ENCODE results near the gene SLC25A33. TPM values are rescaled to one million over a fixed set of nuclear protein-coding genes. Genes with fewer than 3 reads are reported as not detected.

The SLC25A33 gene
- total and polyA plus RNA-seq, 8 donors, result 1.1 to 2.9 (median 1.6) TPM

DNA sequence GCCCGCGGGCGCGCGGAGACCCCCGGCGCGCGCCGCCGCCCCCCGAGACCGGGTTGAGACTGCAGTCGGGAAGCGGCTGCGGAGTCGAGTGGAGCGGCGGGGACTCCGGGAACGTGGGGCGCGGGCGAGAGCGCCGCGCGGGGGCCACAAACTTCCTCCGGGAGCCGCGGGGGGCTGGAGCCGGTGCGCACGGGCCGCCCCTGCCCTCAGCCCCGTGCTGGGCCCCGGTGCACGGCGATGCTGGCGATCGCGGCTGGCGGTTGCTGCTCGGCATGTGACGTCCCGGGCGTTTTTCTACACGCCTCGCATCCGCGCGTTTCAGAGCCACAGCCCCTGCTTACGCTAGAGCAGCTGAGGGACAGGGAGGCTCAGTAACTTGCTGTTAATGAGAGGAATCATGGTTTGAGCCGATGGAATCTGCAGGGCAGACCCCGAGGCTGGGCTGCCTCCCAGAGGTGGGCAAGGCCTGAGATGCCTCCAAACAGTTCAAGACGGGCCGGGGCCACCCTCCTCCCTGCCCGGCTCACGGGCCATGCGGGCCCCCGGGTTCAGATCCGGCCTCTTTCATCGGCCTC lies 50.0 kb downstream of the SLC25A33 start:
- intact Hi-C loops (cut with DNase I), result no loop called here
- FAIRE-seq, result no peak
- Histone ChIP-seq H3K4me1 (peaks cover 0 to 11% (median 3%) of the 10 kb centered on the region in 3 donors), H3K27me3 (no peaks in the 10 kb centered on the region), H3K36me3 (no peaks in the 10 kb centered on the region), H3K27ac (peak overlapping the region in 2 of 4 donors; percentile 15 to 17), H3K4me3 (peak overlapping the region; percentile 42 to 77 (median 72)), H3K9me3 (no peaks in the 10 kb centered on the region)
- TF ChIP-seq, protein P1, sequence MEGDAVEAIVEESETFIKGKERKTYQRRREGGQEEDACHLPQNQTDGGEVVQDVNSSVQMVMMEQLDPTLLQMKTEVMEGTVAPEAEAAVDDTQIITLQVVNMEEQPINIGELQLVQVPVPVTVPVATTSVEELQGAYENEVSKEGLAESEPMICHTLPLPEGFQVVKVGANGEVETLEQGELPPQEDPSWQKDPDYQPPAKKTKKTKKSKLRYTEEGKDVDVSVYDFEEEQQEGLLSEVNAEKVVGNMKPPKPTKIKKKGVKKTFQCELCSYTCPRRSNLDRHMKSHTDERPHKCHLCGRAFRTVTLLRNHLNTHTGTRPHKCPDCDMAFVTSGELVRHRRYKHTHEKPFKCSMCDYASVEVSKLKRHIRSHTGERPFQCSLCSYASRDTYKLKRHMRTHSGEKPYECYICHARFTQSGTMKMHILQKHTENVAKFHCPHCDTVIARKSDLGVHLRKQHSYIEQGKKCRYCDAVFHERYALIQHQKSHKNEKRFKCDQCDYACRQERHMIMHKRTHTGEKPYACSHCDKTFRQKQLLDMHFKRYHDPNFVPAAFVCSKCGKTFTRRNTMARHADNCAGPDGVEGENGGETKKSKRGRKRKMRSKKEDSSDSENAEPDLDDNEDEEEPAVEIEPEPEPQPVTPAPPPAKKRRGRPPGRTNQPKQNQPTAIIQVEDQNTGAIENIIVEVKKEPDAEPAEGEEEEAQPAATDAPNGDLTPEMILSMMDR (IDR thresholded peaks at IDR 0.05), result no peak
- ATAC-seq, result peak in 2 of 4 donors; percentile 3 to 4
- DNase-seq, result peak in 2 of 6 donors; percentile 68 to 74
- WGBS, 2 donors, result 0 to 1% methylated on average over 48 to 63 of the region's 63 CpGs

DNA sequence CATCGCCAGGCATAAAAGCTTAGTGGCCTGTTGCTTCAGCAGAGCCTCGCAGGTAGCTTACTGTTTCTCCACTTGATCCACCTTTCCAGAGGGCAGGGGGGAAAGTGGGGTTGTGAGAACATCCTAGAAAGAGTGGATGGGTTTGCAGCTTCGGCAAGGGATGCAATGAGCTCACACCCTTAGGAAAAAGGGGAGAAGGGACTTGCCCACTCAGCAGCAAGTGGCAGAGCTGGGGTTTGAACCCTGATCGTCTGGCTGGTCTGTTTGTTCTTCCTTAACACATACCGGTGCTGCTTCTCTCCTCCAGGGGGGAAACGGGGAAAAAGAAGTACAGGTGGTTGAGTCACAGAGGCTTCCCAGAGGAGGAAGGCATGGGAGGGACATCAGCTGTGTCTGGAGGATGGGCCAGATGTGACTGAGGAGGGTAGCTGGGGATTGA lies 50.5 kb downstream of the SLC25A33 start:
- Histone ChIP-seq H3K4me1 (peaks cover 0 to 11% (median 3%) of the 10 kb centered on the region in 3 donors), H3K4me3 (peak overlapping the region; percentile 42 to 77 (median 72)), H3K27me3 (no peaks in the 10 kb centered on the region), H3K36me3 (no peaks in the 10 kb centered on the region), H3K27ac (peak overlapping the region in 1 of 4 donors; percentile 15), H3K9me3 (no peaks in the 10 kb centered on the region)
- intact Hi-C loops (cut with DNase I), result no loop called here
- 4 to 13% methylated on average over 6 of the region's 6 CpGs for WGBS, 2 donors
- no peak for FAIRE-seq
- DNase-seq, result no peak
- TF ChIP-seq, protein P1 (IDR thresholded peaks at IDR 0.05), result no peak
- no peak for ATAC-seq

DNA sequence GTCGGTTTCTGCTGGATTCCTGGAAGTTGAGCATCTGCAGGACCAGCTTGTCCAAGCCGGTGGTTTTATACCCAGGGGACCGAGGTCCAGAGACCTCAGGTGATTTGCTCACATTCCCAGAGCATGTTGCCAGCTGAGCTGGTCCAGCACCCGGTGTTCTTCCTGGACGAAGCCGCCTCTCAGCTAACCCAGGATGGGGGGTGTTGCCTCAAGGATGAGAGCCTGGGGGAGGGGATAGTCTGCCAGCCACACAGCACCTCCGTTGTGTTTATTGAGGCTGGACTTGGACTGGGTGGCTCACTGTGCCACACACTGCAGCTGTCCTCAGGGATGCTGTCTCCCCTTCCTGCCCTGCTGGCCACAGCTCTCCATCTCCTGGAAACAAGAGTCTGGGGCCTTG lies 50.9 kb downstream of the SLC25A33 start:
- DNase-seq, result peak in 2 of 6 donors; percentile 42 to 52
- H3K36me3 ChIP-seq, result no peaks in the 10 kb centered on the region
- TF ChIP-seq, protein P1 (IDR thresholded peaks at IDR 0.05), result no peak
- FAIRE-seq, result no peak
- no peak overlapping the region for H3K27ac ChIP-seq
- H3K4me1 ChIP-seq, result peaks cover 0 to 11% (median 3%) of the 10 kb centered on the region in 3 donors
- H3K4me3 ChIP-seq, result no peak overlapping the region
- no peaks in the 10 kb centered on the region for H3K27me3 ChIP-seq
- no peak for ATAC-seq
- WGBS, 2 donors, result 46% methylated on average over 7 of the region's 7 CpGs
- H3K9me3 ChIP-seq, result no peaks in the 10 kb centered on the region
- intact Hi-C loops (cut with DNase I), result no loop called here

DNA sequence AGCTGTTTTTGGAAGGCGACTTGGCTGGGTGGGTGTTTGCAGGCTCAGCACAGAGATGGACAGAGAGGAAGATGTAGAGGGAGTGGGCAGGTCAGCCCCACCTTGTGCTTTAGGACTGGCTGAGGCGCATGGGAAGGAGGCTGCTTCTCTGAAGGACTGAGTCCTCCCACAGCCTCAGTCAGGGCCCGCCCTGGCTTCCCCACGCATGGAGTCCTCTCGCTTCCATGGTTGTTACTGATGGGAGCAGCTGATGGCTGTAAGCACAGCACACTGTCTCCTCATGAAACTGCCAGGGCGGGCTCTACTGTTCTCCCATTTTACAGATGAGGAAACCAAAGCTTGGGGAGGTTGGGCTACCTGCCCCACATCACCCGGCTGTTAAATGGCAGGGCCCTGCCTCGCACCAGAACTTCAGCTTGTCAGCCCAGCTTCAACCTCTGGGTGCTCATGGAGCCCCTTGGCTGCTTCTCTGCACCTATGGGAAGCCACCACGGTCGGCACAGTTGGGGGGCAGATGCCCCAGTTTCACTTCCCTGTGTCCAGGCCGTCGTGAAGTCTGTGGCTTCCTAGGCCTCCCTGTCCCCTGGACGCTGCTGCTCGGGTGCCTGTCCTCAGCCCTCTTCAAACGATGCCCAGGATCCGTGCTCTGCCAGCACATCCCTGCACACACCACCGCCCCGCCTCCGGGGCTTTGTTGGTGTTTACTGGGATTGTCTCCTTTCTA lies 51.8 kb downstream of the SLC25A33 start:
- ATAC-seq (no peak), FAIRE-seq (no peak), DNase-seq (peak in 2 of 6 donors; percentile 55 to 60)
- H3K9me3 ChIP-seq, result no peaks in the 10 kb centered on the region
- TF ChIP-seq, protein P1 (IDR thresholded peaks at IDR 0.05), result no peak
- no peaks in the 10 kb centered on the region for H3K27me3 ChIP-seq
- intact Hi-C loops (cut with DNase I), result no loop called here
- H3K4me1 ChIP-seq, result peaks cover 0 to 11% (median 3%) of the 10 kb centered on the region in 3 donors
- H3K4me3 ChIP-seq, result no peak overlapping the region
- no peak overlapping the region for H3K27ac ChIP-seq
- WGBS, 2 donors, result 91 to 93% methylated on average over 19 of the region's 19 CpGs
- H3K36me3 ChIP-seq, result no peaks in the 10 kb centered on the region
